OCI-M2 (cell line): ENCODE results near the gene MORC1.
"Not testable (repeated sequence)": the region's sequence is repeated elsewhere in the genome, so short reads cannot be mapped to it uniquely, and the experiment has no call there.

ENCODE experiments used
- DNase-seq: peaks from one replicate; lab custom pipeline; 2025; ENCODE audit not compliant: unreplicated experiment; lab: John Stamatoyannopoulos, UW

Gene MORC1

GRCh38 chr3:109117939-109118338 is at the start of gene MORC1:
TSS of gene MORC1 (minus strand) at chr3:109118134. CDS start at chr3:109118059, 75 bp downstream.
- DNase-seq, result no peak

GRCh38 chr3:109165905-109166304 is 48.0 kb upstream of the MORC1 start:
- DNase-seq, result no peak

- no peak for DNase-seq
These were observed 43.7 kb upstream of the MORC1 start for GRCh38 chr3:109161487-109162123.

GRCh38 chr3:109155828-109156227 is 37.9 kb upstream of the MORC1 start:
- DNase-seq, result no peak

GRCh38 chr3:109154979-109155378 is 37.0 kb upstream of the MORC1 start:
- no peak for DNase-seq

GRCh38 chr3:109152320-109152719 is 34.4 kb upstream of the MORC1 start:
- no peak for DNase-seq

- no peak for DNase-seq
These were observed 31.1 kb upstream of the MORC1 start for GRCh38 chr3:109149078-109149477.

- DNase-seq, result no peak
These were observed 25.7 kb upstream of the MORC1 start for GRCh38 chr3:109143646-109144045.

- no peak for DNase-seq
These were observed 22.4 kb upstream of the MORC1 start for GRCh38 chr3:109140318-109140717.

GRCh38 chr3:109137761-109138160 is 19.8 kb upstream of the MORC1 start:
- DNase-seq, result no peak

GRCh38 chr3:109136523-109136922 is 18.6 kb upstream of the MORC1 start, which contains the start of gene C3orf85:
TSS of gene C3orf85 (plus strand) at chr3:109136719. CDS start at chr3:109136848, 129 bp downstream.
- DNase-seq, result no peak

- DNase-seq, result not testable (repeated sequence)
These were observed 15.5 kb upstream of the MORC1 start for GRCh38 chr3:109133474-109133816.

GRCh38 chr3:109132801-109133473 is 15.0 kb upstream of the MORC1 start:
- DNase-seq, result no peak

- DNase-seq, result no peak
These were observed 13.3 kb upstream of the MORC1 start for GRCh38 chr3:109131276-109131675.

- no peak for DNase-seq
These were observed 9.6 kb upstream of the MORC1 start for GRCh38 chr3:109127553-109127952.

GRCh38 chr3:109125902-109126301 is 8.0 kb upstream of the MORC1 start:
- DNase-seq, result no peak

- no peak for DNase-seq
These were observed 4.8 kb upstream of the MORC1 start for GRCh38 chr3:109122690-109123089.

- DNase-seq, result no peak
These were observed 650 bp upstream of the MORC1 start for GRCh38 chr3:109118584-109118983.

GRCh38 chr3:109116031-109116430 is 1.9 kb downstream of the MORC1 start:
- no peak for DNase-seq

- DNase-seq, result no peak
These were observed 2.5 kb downstream of the MORC1 start for GRCh38 chr3:109115451-109115850.

GRCh38 chr3:109114746-109115145 is 3.2 kb downstream of the MORC1 start:
- no peak for DNase-seq

- no peak for DNase-seq
These were observed 4.8 kb downstream of the MORC1 start for GRCh38 chr3:109112946-109113760.
